Stimulated activated CD8-positive, alpha-beta memory T cell treated with anti-CD3 and anti-CD28 coated beads, Interleukin-2, amount 100 ng/mL, for 48 hours (primary cell): ENCODE measurements around the gene CYB561A3.
A peak's percentile ranks its signal among the peaks of the same experiment; 100 is the strongest.

Experiments
- DNase-seq, 2 donors: peaks; one replicate each; pipeline ENCODE4 v3.0.0-alpha.2; 2020; ENCODE audit warnings: low read depth in 2 of 2

Gene CYB561A3

DNA sequence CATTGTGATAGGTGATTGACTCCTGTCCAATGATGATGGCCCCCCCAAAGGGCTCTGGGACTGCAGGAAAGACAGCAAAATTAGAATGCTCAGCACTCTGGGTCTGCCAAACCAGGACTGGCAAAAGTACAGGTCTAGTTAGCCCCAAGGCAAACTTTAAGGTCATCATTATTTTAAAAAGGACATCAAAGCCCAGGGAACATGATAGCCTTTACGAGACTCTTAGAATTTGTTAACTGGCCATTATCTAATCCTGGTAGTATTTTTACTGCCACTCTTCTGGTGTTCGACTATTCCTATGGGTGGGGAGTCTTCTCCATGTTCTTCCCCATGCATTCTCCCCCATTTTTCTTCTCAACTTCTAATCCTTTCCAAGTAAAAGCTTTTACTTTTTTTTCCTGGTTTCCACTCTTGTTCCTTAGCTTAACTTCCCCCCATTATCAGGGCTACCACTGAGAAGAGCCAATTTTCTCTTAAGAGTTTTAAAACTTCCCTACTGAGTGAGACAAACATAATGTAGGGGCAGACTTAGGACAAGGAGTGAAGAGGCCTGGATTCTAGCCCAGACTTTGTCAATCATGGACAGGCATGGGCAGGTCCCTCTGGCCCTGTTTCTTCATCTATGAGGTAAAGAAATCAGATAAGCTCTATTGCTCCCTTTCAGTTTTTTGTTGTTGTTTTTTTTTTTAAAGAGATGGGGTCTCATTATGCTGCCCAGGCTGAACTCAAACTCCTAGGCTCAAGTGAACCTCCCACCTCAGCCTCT is 35.9 kb downstream of the CYB561A3 start:
- no peak for DNase-seq

DNA sequence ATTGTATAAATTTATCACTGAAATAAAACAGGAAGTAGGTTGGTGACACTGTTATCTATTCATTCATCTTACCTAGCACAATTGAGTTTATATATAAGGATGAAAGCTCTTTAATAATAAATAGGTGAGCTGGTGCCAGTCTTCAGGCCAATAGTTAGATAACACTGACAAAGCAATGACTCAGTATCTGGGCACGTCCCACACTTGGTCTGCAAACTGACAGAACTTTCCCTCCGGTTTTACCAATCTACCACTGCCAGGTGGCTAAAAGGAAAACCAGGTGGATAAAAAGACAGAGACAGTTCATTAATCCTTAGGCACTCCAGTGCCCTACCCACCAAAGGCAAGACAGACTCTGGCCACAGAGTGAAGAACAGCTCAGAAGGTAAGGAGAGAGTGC is 46.4 kb downstream of the CYB561A3 start:
- no peak for DNase-seq

DNA sequence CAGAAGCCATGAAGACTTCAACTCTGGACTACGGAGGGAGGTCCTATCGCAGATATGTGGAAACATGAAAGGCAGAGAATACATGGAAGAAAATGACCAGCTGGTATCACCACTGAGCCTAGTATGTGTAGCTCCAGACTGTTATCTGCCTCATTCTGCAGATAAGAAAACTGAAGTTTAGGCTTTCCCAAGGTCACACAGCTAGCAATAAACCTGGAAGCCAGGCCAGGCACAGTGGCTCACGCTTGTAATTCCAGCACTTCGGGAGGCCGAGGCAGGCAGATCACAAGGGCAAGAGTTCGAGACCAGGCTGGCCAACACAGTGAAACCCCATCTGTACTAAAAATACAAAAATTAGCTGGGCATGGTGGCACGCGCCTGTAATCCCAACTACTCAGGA is 50.9 kb downstream of the CYB561A3 start:
- DNase-seq = no peak

DNA sequence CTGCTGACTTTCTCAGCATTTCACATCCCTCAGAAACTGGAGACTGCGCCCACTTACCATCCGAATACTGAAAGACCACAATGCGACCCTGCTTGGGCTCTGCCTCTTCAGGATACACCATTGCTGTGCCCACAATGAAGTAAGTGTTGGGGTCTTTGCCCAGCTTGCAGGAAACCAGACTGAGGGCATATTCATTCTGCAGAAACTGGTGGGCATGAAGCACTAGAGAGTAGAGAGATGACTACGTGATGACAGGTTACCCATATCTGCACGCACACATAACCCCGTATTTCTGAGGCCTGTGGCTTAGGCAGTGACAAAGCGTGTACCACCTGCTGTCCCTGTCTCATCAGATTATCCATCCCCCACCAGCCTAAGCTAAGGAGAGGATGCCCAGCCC is 51.9 kb downstream of the CYB561A3 start:
- peak in 1 of 2 donors; percentile 26 for DNase-seq

DNA sequence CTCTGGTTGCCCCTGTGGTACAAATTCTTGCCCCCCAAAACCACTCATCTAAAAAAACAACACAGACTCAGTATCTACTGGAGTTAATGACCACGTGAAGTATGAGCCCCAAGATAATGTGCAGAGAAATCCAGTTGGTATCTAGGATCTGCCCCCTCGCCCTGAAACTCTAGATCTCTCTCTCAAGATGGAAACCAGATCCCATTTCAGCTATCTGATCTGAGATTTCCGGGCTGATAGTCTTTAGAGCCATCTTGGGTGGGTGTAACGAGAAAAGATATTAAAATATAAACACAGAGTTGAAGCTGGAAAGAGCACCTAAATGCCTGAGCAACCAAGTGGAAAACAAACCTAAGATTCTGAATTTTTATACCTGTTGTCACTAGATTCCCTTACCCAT is 52.5 kb downstream of the CYB561A3 start:
- no peak for DNase-seq

DNA sequence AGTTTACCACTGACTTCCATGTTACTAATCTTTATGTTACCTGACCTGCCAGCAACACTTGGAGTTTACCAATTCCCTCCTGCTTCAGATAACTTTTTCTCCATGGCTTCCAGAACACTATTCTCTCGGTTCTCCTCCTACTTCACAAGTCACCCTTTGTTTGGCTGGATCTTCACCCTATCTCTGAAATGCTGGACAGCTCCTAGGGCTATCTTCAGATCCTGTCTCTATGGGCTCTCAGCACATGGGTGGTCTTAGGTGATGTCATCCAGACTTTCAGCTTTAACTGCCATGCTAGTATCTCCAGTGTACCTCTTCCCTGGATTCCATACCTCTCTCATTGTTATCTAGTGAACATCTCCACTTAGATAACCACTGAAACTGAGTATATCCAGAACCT is 54.3 kb downstream of the CYB561A3 start:
- DNase-seq = no peak

DNA sequence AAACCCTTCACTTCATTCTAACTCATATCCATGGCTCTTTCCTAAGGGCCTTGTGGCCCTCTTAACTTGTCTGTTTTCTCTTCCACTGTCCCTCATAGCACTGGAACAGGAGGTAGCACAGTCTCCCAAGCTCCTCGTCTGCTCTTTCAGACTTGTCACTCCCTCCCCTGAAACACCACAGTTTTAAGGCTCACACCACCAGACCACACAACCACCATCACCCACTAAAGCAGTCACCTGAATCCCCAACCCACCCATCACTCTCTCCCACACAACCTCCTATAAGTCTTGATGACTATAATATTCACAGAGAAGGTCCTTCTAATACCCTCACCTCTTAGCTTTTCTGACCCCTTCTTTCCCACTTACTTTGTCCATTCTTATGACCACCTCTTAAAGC is 55.5 kb downstream of the CYB561A3 start:
- no peak for DNase-seq

DNA sequence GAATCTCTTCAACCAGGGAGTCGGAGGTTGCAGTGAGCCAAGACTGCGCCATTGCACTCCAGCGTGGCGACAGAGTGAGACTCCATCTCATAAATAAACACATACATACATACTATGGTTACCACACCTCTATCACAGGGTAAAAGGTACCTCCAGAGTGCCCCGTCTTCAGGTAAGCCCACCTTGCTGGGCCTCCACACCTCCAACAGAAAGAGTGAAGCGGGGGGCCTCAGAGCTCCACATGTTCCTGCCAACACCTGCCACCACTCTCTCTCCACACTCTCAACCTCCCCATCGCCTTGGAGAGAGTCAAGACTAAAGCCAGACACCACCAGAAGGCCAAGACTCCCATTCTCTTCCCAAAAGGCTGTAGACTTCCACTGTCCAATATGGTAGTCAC is 56.3 kb downstream of the CYB561A3 start:
- no peak for DNase-seq

DNA sequence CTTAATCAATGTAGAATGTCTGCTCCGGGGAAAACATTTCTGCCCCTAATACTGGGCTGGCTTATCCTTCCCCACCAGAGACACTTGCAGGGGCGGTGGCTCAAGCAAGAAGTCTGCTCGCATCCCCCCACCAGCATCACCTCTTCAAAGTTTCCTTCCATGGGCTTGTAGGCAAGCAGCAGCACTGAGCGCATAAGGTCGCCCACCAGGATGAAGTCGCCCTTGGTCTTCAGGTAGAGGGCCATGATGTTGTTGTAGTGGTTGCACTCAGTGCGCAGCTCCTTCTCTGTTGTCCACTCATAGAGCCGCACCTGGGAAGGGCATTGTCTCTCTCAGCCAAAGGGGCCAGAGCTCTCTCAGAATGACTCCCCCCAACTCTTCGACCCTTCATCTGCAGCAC is 58.0 kb downstream of the CYB561A3 start:
- DNase-seq = no peak

DNA sequence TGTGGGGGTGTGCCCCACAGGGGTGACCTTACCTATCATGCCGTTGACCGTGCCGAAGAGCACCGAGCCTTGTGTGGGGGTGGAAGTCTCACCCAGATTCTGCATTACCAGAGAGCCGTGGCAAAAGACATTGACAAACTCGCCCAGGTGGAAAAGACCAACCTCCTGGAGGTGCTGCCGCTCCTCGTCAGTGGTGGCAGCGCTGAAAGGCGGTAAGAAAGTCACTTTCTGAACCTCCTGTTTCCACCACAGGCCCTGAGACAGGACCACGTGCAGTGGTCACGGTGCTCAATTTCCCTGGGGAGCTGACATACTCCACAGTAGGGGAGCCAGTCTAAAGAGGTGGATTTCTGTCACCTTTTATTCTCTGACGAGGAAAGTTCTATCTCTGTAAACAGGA is 59.1 kb downstream of the CYB561A3 start:
- no peak for DNase-seq
